DMS79 treated with DMSO at 0.1 percent for 48 hours (cell line): ENCODE results near the gene ZNF674.
"Not testable (repeated sequence)": the region's sequence is repeated elsewhere in the genome, so short reads cannot be mapped to it uniquely, and the experiment has no call there.

ENCODE experiments used
- DNase-seq: peaks from one replicate; lab custom pipeline; 2025; lab: John Stamatoyannopoulos, UW

The ZNF674 gene

GRCh38 chrX:46463682-46464081, 81.5 kb downstream of the ZNF674 start:
- DNase-seq, result no peak

- DNase-seq, result peak; percentile 0
Observed at GRCh38 chrX:46461660-46462191, 83.5 kb downstream of the ZNF674 start.

- not testable (repeated sequence) for DNase-seq
Observed at GRCh38 chrX:46460801-46461659, 84.2 kb downstream of the ZNF674 start.

- no peak for DNase-seq
Observed at GRCh38 chrX:46459603-46460002, 85.6 kb downstream of the ZNF674 start.

GRCh38 chrX:46456125-46456922, 88.9 kb downstream of the ZNF674 start:
- no peak for DNase-seq
